HG02885 (cell line): ENCODE measurements around the gene SHISAL1.
"Not testable (repeated sequence)": the region's sequence is repeated elsewhere in the genome, so short reads cannot be mapped to it uniquely, and the experiment has no call there.

Experiments
- ATAC-seq: cut with Tn5 transposase; IDR thresholded peaks from one replicate; pipeline ENCODE4 v1.9.1; 2021; ENCODE audit warnings: mild to moderate bottlenecking; ENCODE audit not compliant: unreplicated experiment, poor library complexity

Gene SHISAL1

DNA sequence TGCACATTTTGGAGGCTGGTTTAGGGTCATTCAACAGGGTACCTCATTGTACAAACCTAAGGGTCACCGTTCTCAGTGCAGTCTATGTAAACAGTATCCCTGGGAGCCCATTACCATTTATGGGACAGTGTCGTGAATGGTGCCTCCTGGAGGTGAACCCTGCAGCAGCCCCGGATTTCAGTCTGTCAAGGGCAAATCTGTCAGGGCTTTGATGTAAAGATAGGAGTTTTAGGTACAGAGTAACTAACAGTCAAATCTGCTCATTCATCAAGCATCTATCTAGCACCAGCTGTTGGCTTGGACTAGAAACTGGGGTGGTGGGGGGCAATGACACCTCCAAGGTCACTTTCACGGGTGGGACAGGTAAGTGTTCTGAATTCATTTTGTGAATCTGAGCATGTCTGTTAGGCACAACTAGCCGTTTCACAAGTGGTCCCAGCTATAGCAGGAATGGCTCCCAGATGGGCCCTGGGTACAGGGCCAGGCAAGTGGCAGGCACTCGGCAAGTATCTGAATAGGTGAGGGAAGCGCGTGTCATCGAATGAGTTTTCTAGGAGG, 68.4 kb downstream of the SHISAL1 start:
- ATAC-seq: no peak

DNA sequence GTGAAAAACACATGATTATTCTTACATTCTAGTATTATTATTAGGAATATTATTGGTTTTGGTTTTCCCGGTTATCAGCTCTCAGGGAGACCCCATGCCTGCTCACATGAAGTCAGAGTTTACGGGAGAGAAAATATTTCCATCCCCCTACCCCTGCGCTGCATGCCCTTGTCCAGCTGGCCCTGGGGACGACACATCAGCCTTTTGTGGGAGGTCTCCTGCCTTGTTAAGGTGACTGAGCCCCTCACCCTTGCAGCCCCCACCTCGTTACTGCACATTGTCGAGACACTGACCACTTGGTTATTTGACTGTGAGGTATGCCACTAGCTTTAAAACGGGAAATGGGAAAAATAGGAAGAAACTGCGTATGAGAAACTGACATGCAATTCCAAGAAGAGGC, 69.0 kb downstream of the SHISAL1 start:
- no peak for ATAC-seq

DNA sequence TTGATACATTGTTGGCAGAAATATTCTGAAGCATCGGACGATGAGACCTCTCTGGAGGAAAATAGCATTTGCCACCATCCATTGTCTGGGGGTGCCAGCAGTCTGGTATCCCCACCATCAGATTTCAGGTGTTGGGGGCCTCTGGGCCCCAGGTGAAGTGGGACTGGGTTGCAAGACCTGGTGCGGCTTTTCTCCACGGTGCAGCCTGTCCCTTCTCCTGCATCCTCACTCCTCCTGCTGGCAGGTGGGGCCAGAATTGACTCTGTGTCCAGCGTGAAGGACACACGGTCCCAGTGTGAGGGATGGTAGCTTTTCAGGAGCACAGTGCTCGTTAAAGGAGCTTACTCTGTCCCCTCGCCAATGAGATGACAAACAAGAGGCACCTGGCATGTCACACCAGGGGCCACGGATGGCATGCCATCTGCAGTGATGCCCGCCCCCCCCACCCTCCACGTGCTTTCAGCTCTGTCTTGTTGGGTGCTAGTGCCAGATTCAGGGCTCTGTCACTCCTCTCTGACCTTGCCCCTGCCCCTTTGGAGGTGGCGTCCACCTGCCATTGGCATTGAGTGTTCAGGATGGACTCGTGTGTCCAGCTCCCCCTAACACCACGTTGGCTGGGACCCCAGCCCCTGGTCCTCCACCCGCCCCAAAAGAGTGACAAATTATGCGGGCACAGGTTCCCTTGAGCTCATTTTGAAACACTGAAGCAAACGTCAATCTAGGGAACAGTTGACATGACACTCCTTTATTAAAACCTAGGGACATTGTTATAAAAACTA, 69.6 kb downstream of the SHISAL1 start:
- ATAC-seq: no peak

DNA sequence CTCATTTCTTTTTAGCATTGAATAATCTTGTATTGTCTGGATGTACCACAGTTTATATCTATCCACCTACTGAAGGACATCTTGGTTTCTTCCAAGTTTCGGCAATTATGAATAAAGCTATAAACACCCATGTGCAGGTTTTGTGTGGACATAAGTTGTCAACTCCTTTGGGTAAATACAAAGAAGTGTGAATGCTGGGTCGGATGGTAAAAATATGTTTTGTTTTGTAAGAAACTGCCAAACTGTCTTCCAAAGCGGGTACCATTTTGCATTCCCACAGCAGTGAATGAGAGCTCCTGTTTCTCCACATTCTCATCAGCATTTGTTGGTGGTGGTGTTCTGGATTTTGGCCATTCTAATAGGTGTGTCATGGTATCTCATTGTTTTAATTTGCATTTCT, 71.6 kb downstream of the SHISAL1 start:
- ATAC-seq: not testable (repeated sequence)

DNA sequence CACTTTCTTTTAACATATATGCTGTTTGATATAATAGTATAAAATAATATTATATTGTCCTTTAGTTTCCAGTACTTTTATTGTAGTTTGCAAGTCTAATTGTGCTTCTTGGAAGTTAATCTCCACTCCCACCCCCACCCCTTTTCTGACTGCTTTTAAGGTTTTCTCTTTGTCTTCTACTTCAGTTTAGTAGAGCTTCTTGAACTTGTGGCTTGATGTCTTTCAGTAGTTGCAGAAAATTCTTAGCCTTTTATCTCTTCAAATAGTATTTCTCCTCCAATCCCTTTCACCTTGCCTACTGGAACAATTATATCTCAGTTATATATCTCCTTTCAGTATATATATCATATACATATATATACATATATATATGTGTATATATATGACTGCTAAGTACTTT, 75.5 kb downstream of the SHISAL1 start:
- no peak for ATAC-seq

DNA sequence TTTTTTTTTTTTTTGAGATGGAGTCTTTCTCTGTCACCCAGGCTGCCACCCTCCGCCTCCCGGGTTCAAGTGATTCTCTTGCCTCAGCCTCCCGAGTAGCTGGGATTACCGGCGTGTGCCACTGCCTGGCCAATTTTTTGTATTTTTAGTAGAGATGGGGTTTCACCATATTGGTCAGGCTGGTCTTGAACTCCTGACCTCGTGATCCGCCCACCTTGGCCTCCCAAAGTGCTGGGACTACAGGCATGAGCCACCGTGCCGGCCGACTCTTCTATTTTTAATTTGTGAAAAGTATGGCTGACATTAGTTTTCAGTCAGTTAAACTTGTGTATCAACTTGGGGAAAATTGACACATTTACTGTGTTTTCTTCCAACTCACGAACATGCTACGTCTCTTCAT, 78.4 kb downstream of the SHISAL1 start:
- not testable (repeated sequence) for ATAC-seq

DNA sequence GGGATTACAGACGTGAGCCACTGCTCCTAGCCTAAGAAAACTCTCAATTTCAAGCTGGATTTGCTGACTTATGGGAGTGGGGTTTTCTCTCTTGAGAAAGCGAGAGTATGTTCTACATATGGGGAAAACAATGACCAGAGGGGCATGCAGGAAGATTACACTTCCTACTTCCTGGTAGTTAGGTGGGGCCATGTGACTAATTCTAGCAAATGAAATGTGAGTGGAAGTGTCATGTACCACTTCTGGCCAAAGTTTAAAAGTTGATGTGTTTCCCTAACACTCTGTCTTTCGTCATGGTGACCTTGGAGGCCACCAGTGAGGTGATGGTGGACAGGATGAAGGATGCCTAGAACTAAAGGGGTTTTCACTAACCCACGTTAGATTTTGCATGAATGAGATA, 81.5 kb downstream of the SHISAL1 start:
- ATAC-seq: no peak

DNA sequence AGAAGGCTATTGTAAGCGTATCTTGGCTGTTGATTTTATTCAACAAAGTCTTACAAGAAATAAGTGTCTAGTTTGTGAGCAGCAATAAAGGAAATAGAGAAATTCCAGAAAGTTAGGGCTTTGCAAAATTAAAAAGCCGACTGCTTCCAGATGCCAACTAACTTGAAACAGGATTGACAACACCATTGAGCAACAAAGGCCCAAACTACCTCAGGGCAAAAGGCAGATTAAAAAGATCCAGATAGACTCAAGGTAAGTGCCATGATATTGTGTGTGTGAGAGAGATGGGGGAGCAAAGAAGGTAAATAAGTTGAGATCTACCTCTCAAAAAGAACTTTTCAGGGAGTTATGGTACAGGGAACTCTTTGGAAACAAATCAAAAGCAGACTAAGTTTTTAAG, 82.9 kb downstream of the SHISAL1 start:
- no peak for ATAC-seq

DNA sequence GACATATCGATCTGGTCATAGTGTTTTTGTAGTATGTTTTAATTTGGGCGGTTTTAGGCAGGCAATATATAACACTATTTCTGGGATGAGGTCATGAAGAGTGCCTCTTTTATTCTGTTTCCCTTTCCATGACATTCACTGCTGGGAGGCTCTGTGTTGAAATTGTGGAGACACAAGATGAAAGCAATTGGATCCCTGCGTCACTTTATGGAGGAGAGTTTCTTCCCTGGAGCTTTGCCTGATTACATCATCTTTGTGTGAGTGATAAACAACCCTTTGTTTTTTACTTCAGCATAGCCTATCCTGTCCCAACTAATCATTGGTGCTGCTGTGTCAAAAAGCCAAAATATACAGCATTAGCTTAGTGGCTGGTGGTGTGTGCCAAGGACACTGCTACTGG, 83.4 kb downstream of the SHISAL1 start:
- no peak for ATAC-seq

DNA sequence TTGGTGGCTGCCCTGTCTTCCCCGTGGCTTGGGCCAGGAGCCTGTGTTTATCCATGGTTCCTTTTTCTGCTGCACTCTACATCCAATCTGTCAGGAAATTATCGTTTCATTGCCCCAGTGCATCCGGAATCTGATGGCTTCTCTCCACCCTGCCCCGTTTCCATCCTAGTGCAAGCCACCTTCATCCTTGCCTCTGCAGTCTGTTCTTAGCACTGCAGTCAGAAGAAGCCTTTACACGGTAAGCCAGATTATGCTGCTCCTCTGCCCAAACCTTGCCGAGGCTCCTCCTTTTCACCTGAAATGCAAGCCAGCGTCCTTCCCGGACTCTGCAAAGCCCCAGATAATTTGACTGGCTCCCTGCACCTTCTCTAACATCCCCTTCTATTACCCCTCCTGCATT, 86.9 kb downstream of the SHISAL1 start:
- ATAC-seq: no peak

DNA sequence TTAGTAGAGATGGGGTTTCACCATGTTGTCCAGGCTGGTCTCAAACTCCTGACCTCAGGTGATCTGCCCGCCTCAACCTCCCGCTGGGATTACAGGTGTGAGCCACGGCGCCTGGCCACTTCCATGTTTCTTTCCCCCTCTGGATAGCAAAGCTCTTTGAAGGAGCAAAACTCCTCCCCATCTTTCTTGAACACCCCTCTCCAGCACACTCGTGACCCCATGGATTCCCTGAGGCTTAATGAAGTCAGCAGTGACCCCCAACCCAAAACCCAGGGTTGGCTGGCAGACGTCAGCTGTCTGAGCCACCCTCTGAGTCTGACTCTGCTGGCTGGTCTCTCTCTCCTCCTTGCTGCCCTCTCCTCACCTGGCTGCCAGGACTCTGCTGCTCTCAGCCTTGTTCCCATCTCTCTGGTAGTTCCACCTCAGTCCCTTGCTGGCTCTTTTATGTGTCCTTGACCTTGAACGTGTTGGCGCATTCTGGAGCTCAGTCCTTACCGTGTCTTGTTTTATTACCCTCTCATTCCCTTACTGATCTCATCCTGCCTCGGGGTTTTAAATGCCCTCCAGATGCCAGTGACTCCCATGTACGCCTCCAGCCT, 87.6 kb downstream of the SHISAL1 start:
- no peak for ATAC-seq

DNA sequence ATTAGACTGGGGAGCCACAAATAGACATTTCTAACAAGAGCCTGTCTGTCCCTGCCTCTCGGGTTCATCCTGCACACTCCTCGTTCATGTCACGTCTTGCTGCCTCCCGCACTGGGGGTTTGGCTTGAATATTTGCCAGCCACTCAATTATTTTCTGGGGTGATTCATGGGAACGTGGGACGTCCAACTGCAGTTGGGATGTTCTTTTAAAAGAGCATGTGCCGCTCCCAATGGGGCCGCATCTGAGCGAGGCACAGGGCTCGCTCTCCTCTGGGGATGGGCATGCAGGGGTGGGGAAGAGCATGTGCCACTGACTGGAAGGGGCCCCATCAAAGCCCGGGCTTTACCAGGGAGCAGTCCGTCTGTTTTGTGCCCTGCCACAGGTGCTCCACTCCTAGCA, 88.6 kb downstream of the SHISAL1 start:
- no peak for ATAC-seq

DNA sequence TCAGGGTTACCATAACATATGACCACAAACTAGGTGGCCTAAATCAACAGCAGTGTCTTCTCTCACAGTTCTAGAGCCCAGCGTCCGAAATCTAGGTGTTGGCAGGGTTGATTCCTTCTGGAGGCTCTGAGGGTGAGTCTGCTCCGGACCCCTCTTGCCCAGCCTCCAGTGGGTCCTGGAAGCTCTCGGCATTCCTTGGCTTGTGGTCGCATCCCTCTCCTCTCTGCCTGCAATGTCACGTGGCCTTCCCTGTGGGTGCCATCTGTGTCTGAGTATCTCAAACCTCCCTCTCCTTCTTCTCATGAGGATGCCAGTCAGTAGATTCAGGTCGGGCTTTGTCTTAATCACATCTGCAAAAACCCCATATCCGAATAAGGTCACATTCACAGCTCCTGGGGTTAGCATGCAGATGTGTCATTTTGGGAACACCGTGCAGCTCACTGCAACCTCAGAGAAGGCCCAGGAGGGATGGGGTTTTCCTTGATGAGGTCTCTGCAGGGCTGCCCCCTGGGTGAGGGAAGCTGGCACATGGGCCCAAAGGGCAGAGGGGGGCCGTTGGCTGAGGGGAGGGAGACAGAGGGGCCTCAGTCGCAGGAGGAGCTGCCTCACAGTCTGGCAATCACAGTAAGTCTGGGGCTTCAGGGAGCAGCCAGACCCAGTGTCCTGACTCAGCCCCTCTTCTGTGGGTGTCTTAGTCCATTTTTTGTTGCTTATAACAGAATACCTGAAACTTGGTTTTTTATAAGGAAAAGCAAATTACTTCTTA, 90.9 kb downstream of the SHISAL1 start:
- no peak for ATAC-seq

DNA sequence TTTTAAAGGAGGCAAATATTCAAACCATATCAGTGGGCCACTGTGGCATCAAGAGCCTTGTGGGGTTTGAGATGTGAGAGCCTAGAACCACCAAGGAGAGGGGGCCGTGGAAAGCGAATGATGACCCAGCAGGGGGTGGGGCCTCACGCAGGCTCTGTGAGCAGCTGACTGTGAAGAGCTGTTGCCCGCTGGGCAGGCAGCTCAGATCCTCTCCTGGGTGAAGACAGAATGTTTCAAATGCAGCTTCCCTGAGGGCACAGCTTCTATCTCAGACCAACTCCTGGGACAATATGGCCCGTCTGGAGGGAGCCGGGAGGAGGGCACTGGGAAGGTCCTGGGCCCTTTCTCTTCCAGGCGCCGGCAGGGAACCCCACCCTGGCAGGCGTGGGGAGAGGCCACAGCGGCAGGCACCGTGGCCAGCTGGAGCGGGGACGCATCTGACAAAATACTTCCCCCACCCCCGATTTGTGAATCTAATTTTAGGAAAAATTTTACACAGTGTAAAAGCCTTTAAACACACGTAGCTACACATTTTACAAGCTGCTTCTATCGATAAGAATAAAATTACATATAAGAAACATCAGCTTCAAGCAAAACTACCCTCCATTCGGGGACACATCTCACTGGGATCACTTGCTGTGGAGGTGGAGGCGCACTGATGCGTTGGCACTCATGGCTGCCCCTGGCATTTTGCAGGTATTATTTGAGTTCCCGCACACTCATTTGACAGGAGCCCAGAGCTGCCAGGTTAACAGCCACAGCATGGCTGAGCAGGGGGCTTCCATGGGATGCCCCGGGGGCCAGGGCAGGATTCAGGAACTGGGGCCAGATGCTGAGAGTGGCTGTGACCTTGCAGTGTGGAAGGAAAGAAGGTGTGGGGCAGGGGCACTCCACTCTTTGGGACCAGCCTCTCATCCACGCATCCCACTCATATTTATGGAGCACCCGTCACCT, 91.7 kb downstream of the SHISAL1 start:
- ATAC-seq: no peak

DNA sequence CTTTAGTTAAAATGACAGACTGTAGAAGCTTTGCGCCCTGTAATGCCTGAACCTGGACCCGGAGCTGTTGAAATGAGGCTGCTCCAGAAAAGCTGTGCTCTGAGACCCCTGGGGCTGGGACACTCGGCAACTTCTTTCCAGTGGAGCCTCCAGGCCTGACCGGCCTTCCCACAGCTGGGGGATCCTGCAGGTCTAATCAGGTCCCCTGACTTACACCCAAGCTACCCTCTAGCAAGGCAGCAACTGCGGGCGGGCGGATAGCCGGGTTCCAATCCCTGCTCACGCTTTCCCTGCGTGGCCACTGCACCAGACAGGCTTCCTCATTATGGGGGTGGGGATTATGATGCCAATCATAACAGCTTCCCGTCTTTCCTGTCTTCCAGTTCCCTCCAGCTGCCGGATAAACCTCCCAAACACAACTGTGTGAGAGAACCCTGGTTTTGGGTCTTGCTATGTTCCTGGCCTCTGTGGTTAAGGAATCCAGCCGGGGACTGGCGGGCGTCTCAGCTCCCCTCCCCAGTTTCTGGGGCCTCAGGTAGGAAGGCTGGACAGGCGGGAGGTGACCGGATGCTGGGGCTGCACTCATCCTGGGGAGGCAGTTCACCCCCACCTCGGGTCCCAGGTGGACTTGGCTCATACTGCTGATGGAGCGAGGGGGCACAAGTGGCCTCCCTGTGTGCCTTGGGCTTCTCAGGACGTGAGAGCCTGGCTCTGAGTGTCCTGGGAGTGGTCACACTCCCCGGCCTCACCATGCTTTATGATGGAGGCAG, 93.5 kb downstream of the SHISAL1 start:
- ATAC-seq: no peak

DNA sequence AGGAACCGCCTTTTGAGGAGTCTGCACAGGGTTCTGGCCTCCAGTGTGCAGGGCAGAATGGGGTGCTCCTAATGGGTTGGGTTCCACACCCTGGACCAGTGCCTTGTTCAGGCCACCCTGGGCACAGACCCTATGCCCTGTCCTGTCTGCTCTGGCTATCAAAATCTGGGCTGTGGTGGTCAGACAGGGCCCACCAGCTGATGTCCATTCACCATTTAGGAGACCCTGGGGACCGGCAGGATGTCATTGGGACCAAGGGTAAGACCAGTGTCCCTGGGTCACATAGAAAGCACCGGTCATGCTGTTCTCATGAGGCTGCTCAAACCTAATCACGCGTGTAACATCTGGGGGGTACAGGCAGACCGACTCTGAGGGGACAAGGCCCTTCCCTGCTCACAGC, 94.7 kb downstream of the SHISAL1 start:
- ATAC-seq: no peak

DNA sequence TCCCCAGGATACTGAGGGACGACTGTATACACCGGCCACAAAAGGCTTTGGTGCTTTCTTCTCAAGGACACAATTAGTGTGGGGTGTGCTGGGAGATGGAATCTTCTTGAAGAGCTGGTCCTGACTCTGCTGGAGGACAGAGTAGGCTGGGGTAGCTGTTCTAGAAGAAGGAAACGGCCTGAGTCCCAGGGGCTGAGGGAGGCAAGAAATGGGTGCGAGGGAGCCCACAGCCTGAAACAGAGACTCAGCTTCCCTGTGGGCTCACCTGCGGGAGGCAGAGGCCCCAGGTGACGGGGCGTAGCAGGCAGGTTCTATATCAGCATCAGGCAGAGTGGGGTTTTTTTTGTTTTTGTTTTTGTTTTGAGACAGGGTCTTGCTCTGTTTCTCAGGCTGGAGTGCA, 95.4 kb downstream of the SHISAL1 start:
- ATAC-seq: no peak

DNA sequence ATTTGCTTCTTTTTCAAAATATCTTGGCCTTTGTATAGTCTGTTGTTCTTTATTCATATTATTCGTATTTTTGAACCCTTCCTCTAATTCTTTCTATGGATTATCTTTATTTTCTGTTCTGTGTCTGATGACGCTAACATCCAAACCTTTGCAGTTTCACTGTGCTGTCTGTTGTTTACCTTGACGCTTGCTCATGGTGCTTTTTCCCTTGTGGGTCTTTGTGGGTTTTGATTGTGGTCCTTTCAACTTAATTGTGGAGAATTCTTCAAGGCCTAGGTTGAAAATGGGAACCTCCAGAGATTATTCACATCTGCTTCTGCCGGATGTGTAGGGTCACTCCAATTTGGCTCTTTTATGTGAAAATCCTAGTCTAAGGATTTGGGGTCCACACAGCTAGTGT, 97.5 kb downstream of the SHISAL1 start:
- ATAC-seq: no peak

DNA sequence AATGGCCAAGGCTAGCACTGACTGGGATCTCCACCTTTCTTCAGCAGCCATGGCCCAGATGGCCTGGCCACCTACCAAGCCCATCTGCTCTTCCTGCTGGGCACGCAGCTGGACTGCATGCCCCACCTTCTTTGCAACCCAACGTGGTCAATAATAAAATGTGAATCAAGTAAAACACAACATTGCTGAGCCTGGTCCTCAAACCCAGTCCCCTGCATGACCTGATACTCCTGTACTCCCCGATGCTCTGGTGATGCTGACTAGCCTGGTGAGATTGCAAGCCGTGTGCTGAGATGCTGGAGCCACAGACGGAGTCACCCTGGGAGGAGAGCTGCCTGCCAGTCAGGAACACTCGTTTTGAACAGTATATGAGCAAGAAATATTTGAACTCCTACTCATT, 98.0 kb downstream of the SHISAL1 start:
- ATAC-seq: no peak
